ENCODE results near the gene ZNF474. TPM values are rescaled to one million over a fixed set of nuclear protein-coding genes. Genes with fewer than 3 reads are reported as not detected.
"Not testable (repeated sequence)": the region's sequence is repeated elsewhere in the genome, so short reads cannot be mapped to it uniquely, and the experiment has no call there.

Gene ZNF474
- total RNA-seq, 1 donor, result 0.09 TPM

- DNase-seq (ENCODE audit: low read depth), result peak; percentile 91
- TF ChIP-seq CTCF (IDR thresholded peaks at IDR 0.05; ENCODE audit: insufficient read depth, low read length), result no peak
- peak overlapping the region; percentile 19 for H3K4me3 ChIP-seq (ENCODE audit: low read depth, low read length)
Observed at GRCh38 chr5:122093415-122094180, 35.7 kb upstream of the ZNF474 start.

- not testable (repeated sequence) for DNase-seq (ENCODE audit: low read depth); H3K4me3 ChIP-seq (ENCODE audit: low read depth, low read length)
Observed at GRCh38 chr5:122094251-122094650, 35.1 kb upstream of the ZNF474 start.

- H3K4me3 ChIP-seq (ENCODE audit: low read depth, low read length), result no peak overlapping the region
- no peak for DNase-seq (ENCODE audit: low read depth)
- TF ChIP-seq CTCF (IDR thresholded peaks at IDR 0.05; ENCODE audit: insufficient read depth, low read length), result no peak
Observed at GRCh38 chr5:122095158-122095557, 34.2 kb upstream of the ZNF474 start.

- no peak for TF ChIP-seq CTCF (IDR thresholded peaks at IDR 0.05; ENCODE audit: insufficient read depth, low read length)
- DNase-seq (ENCODE audit: low read depth), result no peak
- H3K4me3 ChIP-seq (ENCODE audit: low read depth, low read length), result no peak overlapping the region
Observed at GRCh38 chr5:122097391-122097790, 32.0 kb upstream of the ZNF474 start.

GRCh38 chr5:122099060-122099790 lies 30.1 kb upstream of the ZNF474 start:
- peak; percentile 69 for DNase-seq (ENCODE audit: low read depth)
- TF ChIP-seq CTCF (IDR thresholded peaks at IDR 0.05; ENCODE audit: insufficient read depth, low read length), result no peak

GRCh38 chr5:122101636-122102285 lies 27.6 kb upstream of the ZNF474 start:
- no peak overlapping the region for H3K4me3 ChIP-seq (ENCODE audit: low read depth, low read length)
- peak; percentile 67 for TF ChIP-seq CTCF (IDR thresholded peaks at IDR 0.05; ENCODE audit: insufficient read depth, low read length)
- peak; percentile 86 for DNase-seq (ENCODE audit: low read depth)

More at GRCh38 chr5:122099060-122099790, 30.1 kb upstream of the ZNF474 start:
- no peak overlapping the region for H3K4me3 ChIP-seq (ENCODE audit: low read depth, low read length)

- TF ChIP-seq CTCF (IDR thresholded peaks at IDR 0.05; ENCODE audit: insufficient read depth, low read length), result no peak
- peak; percentile 86 for DNase-seq (ENCODE audit: low read depth)
- no peak overlapping the region for H3K4me3 ChIP-seq (ENCODE audit: low read depth, low read length)
Observed at GRCh38 chr5:122102825-122103224, 26.5 kb upstream of the ZNF474 start.
